ENCODE data around the gene TIPIN. TPM values are rescaled to one million over a fixed set of nuclear protein-coding genes. Genes with fewer than 3 reads are reported as not detected.

The TIPIN gene
- total and polyA plus RNA-seq, 4 donors, result 5.2 to 10.9 (median 6.2) TPM

DNA sequence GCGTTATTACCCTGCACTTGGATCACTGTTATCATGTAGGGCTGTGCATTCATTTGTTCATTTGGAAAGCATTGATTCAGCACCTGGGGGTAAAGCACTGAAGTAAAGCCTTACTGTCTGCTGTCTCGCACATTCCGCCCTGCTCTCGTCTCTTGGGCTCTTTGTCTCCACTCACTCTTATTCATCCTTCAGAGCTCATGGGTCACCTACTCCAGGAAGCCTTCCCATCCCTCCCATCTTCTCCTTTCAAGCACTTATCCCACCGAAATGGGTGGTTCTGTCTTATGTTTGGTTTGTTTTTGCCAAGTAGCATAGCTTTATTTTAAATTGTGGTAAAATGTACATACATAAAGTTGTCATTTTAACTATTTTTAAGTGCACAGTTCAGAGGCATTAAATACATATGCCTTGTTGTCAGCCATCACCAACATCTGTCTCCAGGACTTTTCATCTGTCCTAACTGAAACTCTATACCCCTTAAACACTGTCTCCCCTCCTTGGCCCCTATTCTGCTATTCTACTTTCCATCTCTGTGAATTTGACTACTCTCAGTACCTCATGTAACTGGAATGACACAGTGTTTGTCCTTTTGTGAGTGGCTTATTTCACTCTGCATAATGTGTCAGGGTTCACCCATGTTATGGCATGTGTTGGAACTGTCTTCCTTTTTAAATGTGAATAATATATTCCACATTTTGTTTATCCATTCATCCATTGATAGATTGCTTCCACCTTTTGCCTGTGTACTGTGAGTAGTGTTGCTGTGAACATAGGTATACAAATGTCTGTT, 53.8 kb downstream of the TIPIN start:
- Histone ChIP-seq H3K36me3 (ENCODE audit: control insufficient read depth in 4 of 4, insufficient read depth in 4 of 4, low read length in 4 of 4) (peaks cover 2 to 20% (median 6%) of the 10 kb centered on the region in 4 donors), H3K27me3 (ENCODE audit: control insufficient read depth in 3 of 3, insufficient read depth in 3 of 3, low read length in 2 of 3) (no peaks in the 10 kb centered on the region), H3K27ac (ENCODE audit: low read depth in 1 of 2, low read length in 1 of 2) (no peak overlapping the region), H3K9me3 (ENCODE audit: control insufficient read depth in 4 of 4, insufficient read depth in 3 of 4, low read length in 3 of 4) (no peaks in the 10 kb centered on the region), H3K4me1 (ENCODE audit: control insufficient read depth in 5 of 5, insufficient read depth in 5 of 5, low read length in 5 of 5) (peaks cover 0 to 15% (median 0%) of the 10 kb centered on the region in 5 donors), H3K9ac (ENCODE audit: insufficient read depth in 1 of 2, low read length in 2 of 2) (no peak overlapping the region), H3K4me3 (no peak overlapping the region)
- WGBS, 2 donors, result 92% methylated on average over 5 of the region's 5 CpGs
- ATAC-seq (ENCODE audit: insufficient read depth, low FRiP score) (no peak), DNase-seq (no peak)
- TF ChIP-seq, protein P1, sequence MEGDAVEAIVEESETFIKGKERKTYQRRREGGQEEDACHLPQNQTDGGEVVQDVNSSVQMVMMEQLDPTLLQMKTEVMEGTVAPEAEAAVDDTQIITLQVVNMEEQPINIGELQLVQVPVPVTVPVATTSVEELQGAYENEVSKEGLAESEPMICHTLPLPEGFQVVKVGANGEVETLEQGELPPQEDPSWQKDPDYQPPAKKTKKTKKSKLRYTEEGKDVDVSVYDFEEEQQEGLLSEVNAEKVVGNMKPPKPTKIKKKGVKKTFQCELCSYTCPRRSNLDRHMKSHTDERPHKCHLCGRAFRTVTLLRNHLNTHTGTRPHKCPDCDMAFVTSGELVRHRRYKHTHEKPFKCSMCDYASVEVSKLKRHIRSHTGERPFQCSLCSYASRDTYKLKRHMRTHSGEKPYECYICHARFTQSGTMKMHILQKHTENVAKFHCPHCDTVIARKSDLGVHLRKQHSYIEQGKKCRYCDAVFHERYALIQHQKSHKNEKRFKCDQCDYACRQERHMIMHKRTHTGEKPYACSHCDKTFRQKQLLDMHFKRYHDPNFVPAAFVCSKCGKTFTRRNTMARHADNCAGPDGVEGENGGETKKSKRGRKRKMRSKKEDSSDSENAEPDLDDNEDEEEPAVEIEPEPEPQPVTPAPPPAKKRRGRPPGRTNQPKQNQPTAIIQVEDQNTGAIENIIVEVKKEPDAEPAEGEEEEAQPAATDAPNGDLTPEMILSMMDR (IDR thresholded peaks at IDR 0.05; ENCODE audit: control extremely low read depth, extremely low read depth), result no peak

DNA sequence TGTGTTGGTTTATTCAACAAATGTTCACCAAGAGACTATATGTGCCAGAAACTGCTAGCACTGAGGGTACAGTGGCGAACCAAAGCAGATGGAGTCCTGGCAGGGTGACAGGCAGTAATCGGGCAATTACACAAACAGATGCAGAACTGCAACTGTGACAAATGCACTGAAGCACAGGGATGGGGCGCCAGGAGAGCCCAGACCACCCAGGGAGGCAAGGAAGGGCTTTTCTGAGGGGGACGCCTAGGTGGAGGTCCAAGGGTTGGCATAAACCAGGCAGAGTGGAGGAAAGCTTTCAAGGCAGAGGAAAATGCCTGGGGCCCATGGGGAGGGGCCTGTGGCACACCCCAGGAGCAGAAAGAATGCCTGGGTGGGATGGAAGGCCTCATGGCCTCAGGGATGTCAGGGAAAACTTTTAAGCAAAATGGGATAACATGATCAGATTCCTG, 57.7 kb downstream of the TIPIN start:
- DNase-seq, result peak; percentile 88 to 94 (median 91)

DNA sequence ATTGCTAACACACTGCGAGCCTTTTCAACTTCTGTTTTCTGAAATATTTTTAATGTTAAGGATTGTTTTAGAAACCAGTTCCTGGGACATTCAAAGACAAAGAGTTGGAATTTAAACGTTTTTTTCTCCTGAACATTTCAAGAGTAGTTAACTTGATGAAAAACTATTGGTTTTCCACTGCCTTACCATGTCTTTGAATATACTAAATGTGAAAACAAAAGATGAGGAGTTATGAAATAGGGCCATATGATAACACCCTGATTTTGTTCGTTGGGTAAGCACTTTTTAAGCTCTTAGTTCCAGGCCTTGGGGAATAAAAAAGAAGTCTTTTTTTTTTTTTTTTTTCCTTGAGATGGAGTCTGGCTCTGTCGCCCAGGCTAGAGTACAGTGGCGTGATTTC, 60.3 kb downstream of the TIPIN start:
- no peak overlapping the region for H3K4me3 ChIP-seq
- no peak overlapping the region for H3K27ac ChIP-seq (ENCODE audit: low read depth in 1 of 2, low read length in 1 of 2)
- H3K27me3 ChIP-seq (ENCODE audit: control insufficient read depth in 3 of 3, insufficient read depth in 3 of 3, low read length in 2 of 3), result no peaks in the 10 kb centered on the region
- DNase-seq, result peak in 2 of 3 donors; percentile 70 to 77
- no peaks in the 10 kb centered on the region for H3K9me3 ChIP-seq (ENCODE audit: control insufficient read depth in 4 of 4, insufficient read depth in 3 of 4, low read length in 3 of 4)
- TF ChIP-seq, protein P1 (IDR thresholded peaks at IDR 0.05; ENCODE audit: control extremely low read depth, extremely low read depth), result no peak
- peaks cover 2 to 63% (median 17%) of the 10 kb centered on the region in 5 donors for H3K4me1 ChIP-seq (ENCODE audit: control insufficient read depth in 5 of 5, insufficient read depth in 5 of 5, low read length in 5 of 5)
- 70 to 75% methylated on average over 5 of the region's 5 CpGs for WGBS, 2 donors
- no peak overlapping the region for H3K9ac ChIP-seq (ENCODE audit: insufficient read depth in 1 of 2, low read length in 2 of 2)
- H3K36me3 ChIP-seq (ENCODE audit: control insufficient read depth in 4 of 4, insufficient read depth in 4 of 4, low read length in 4 of 4), result peaks cover 0 to 5% (median 3%) of the 10 kb centered on the region in 4 donors
- no peak for ATAC-seq (ENCODE audit: insufficient read depth, low FRiP score)

More for the DNA sequence above, 57.7 kb downstream of the TIPIN start:
- WGBS, 2 donors, result 83 to 88% methylated on average over 4 of the region's 4 CpGs
- Histone ChIP-seq H3K9ac (ENCODE audit: insufficient read depth in 1 of 2, low read length in 2 of 2) (no peak overlapping the region), H3K4me3 (no peak overlapping the region), H3K27ac (ENCODE audit: low read depth in 1 of 2, low read length in 1 of 2) (no peak overlapping the region), H3K27me3 (ENCODE audit: control insufficient read depth in 3 of 3, insufficient read depth in 3 of 3, low read length in 2 of 3) (no peaks in the 10 kb centered on the region), H3K4me1 (ENCODE audit: control insufficient read depth in 5 of 5, insufficient read depth in 5 of 5, low read length in 5 of 5) (peaks cover 0 to 48% (median 12%) of the 10 kb centered on the region in 5 donors), H3K36me3 (ENCODE audit: control insufficient read depth in 4 of 4, insufficient read depth in 4 of 4, low read length in 4 of 4) (peaks cover 0 to 9% (median 3%) of the 10 kb centered on the region in 4 donors), H3K9me3 (ENCODE audit: control insufficient read depth in 4 of 4, insufficient read depth in 3 of 4, low read length in 3 of 4) (no peaks in the 10 kb centered on the region)
- ATAC-seq (ENCODE audit: insufficient read depth, low FRiP score), result no peak
- TF ChIP-seq, protein P1 (IDR thresholded peaks at IDR 0.05; ENCODE audit: control extremely low read depth, extremely low read depth), result no peak

Data from lung (tissue), 12 donors.